IMR-90 (cell line): Measurements from ENCODE around the gene PLEKHA8. TPM values are rescaled to one million over a fixed set of nuclear protein-coding genes. Genes with fewer than 3 reads are reported as not detected.

Experiments
- ATAC-seq: fragments of 200-7000 bp; cut with Tn5 transposase; 2 replicates; pipeline ENCODE4 v1.9.1; 2020; ENCODE audit warnings: low read depth, mild to moderate bottlenecking, moderate library complexity
- BruUV-seq: library from RNA; stranded (reverse); fragments of 400-500 nt; replicated peaks from 2 replicates; lab custom pipeline; 2021; lab: Mats Ljungman, UMichigan
- CTCF ChIA-PET: fragments of 300-600 bp; formaldehyde crosslinking; extraction: SDS; loops from one replicate; lab custom pipeline; 2021; ENCODE audit warnings: antibody characterized with exemption; lab: Yijun Ruan, JAX
- POLR2A ChIA-PET: fragments of 300-600 bp; sonication (Branson Sonifier 250); formaldehyde crosslinking; loops from one replicate; lab custom pipeline; 2022; ENCODE audit warnings: antibody characterized with exemption; ENCODE audit not compliant: unreplicated experiment; lab: Charles Lee
- DNase-seq: peaks from one replicate; pipeline ENCODE4 v3.0.0; 2013
- H2AFZ ChIP-seq: replicated peaks from 2 replicates; pipeline ENCODE3; 2013; ENCODE audit warnings: low read length, mild to moderate bottlenecking; ENCODE audit not compliant: poor library complexity
- H2AK5ac ChIP-seq: 2 replicates; pipeline ENCODE4 v1.6.1; 2013; ENCODE audit warnings: low read depth, low read length, inconsistent platforms
- H2AK9ac ChIP-seq: replicated peaks from 2 replicates; pipeline ENCODE3; 2013; ENCODE audit warnings: mild to moderate bottlenecking, low read depth, low read length, moderate library complexity; ENCODE audit not compliant: poor library complexity
- H2BK120ac ChIP-seq: 2 replicates; pipeline ENCODE4 v1.6.1; 2013; ENCODE audit warnings: low read depth, low read length, inconsistent platforms
- H2BK15ac ChIP-seq: 3 replicates; pipeline ENCODE4 v1.6.1; 2013; ENCODE audit warnings: low read depth, low read length, inconsistent platforms
- H2BK20ac ChIP-seq: 2 replicates; pipeline ENCODE4 v1.6.1; 2013; ENCODE audit warnings: low read depth, mild to moderate bottlenecking, inconsistent platforms, low read length, moderate library complexity
- H2BK5ac ChIP-seq: 2 replicates; pipeline ENCODE4 v1.6.1; 2013; ENCODE audit warnings: mild to moderate bottlenecking, low read depth, low read length, inconsistent platforms; ENCODE audit not compliant: poor library complexity, severe bottlenecking
- H3K14ac ChIP-seq: replicated peaks from 2 replicates; pipeline ENCODE4 v1.6.1; 2013; ENCODE audit warnings: low read depth, low read length, inconsistent platforms
- H3K18ac ChIP-seq: 2 replicates; pipeline ENCODE4 v1.6.1; 2013; ENCODE audit warnings: low read depth, low read length, control low read depth
- H3K23ac ChIP-seq: 2 replicates; pipeline ENCODE4 v1.6.1; 2013; ENCODE audit warnings: low read depth, low read length, inconsistent platforms
- H3K27ac ChIP-seq: 2 replicates; pipeline ENCODE4 v1.5.1; 2013; ENCODE audit warnings: mild to moderate bottlenecking, control low read depth, low read length; ENCODE audit not compliant: insufficient read depth
- H3K27me3 ChIP-seq: 2 replicates; pipeline ENCODE4 v1.6.1; 2013; ENCODE audit warnings: low read length; ENCODE audit not compliant: control insufficient read depth, insufficient read depth
- H3K36me3 ChIP-seq: 2 replicates; pipeline ENCODE4 v1.6.1; 2013; ENCODE audit warnings: low read length, mixed read lengths; ENCODE audit not compliant: control insufficient read depth, insufficient read depth
- H3K4ac ChIP-seq: 2 replicates; pipeline ENCODE4 v1.6.1; 2013; ENCODE audit warnings: low read depth, low read length, inconsistent platforms
- H3K4me1 ChIP-seq: 2 replicates; pipeline ENCODE4 v1.6.1; 2013; ENCODE audit warnings: low read length, mixed read lengths; ENCODE audit not compliant: control insufficient read depth, insufficient read depth
- H3K4me2 ChIP-seq: 2 replicates; pipeline ENCODE4 v1.6.1; 2013; ENCODE audit warnings: low read depth, mild to moderate bottlenecking, control low read depth, low read length, moderate library complexity
- H3K4me3 ChIP-seq: 2 replicates; pipeline ENCODE4 v1.5.1; 2013; ENCODE audit warnings: low read depth, mild to moderate bottlenecking, control low read depth, low read length, moderate library complexity; ENCODE audit not compliant: insufficient read depth
- H3K56ac ChIP-seq: 2 replicates; pipeline ENCODE4 v1.6.1; 2013; ENCODE audit warnings: low read length, inconsistent platforms; ENCODE audit not compliant: insufficient read depth; ENCODE audit errors: extremely low read depth
- H3K79me1 ChIP-seq, 2 experiments: 2 replicates each; pipeline ENCODE4 v1.6.1; 2013; ENCODE audit warnings: low read length in 2 of 2, inconsistent platforms in 1 of 2, low read depth in 1 of 2
- H3K9ac ChIP-seq: 2 replicates; pipeline ENCODE4 v1.6.1; 2013; ENCODE audit warnings: low read depth, low read length, control low read depth
- H3K9me1 ChIP-seq: 2 replicates; pipeline ENCODE4 v1.6.1; 2013; ENCODE audit warnings: low read length, inconsistent platforms; ENCODE audit not compliant: insufficient read depth
- H3K9me3 ChIP-seq: 2 replicates; pipeline ENCODE4 v1.6.1; 2013; ENCODE audit warnings: low read length; ENCODE audit not compliant: control insufficient read depth, insufficient read depth
- H4K20me1 ChIP-seq: 2 replicates; pipeline ENCODE4 v1.6.1; 2013; ENCODE audit warnings: low read length, inconsistent platforms; ENCODE audit not compliant: insufficient read depth
- H4K5ac ChIP-seq: 2 replicates; pipeline ENCODE4 v1.6.1; 2013; ENCODE audit warnings: mild to moderate bottlenecking, low read depth, low read length, control low read depth
- H4K8ac ChIP-seq, 2 experiments: 2 replicates each; pipeline ENCODE4 v1.6.1; 2013; ENCODE audit warnings: low read depth in 2 of 2, low read length in 2 of 2, control low read depth in 1 of 2, inconsistent platforms in 1 of 2
- H4K91ac ChIP-seq: 2 replicates; pipeline ENCODE4 v1.6.1; 2013; ENCODE audit warnings: low read depth, low read length, inconsistent platforms; ENCODE audit not compliant: insufficient read depth
- BHLHE40 ChIP-seq: fragments of 150-350 bp; IDR thresholded peaks from 2 replicates; pipeline ENCODE4 v1.6.1; 2016; ENCODE audit warnings: mild to moderate bottlenecking, low read depth, low read length
- CEBPB ChIP-seq: IDR thresholded peaks from 2 replicates; pipeline ENCODE4 v1.6.1; 2012; ENCODE audit warnings: low read depth, low read length, improper control_type of control experiment
- CHD1 ChIP-seq: IDR thresholded peaks from 2 replicates; pipeline ENCODE4 v1.6.1; 2012; ENCODE audit warnings: low read depth, low read length, improper control_type of control experiment
- CTCF ChIP-seq: conservative IDR thresholded peaks from 2 replicates; pipeline ENCODE4 v1.5.1; 2012; ENCODE audit warnings: mild to moderate bottlenecking, low read depth, low read length, improper control_type of control experiment
- ELK1 ChIP-seq: fragments of 150-350 bp; IDR thresholded peaks from 2 replicates; pipeline ENCODE4 v1.6.1; 2016; ENCODE audit warnings: low read depth, mild to moderate bottlenecking, low read length, moderate library complexity, borderline replicate concordance
- FOS ChIP-seq: fragments of 150-350 bp; IDR thresholded peaks from 2 replicates; pipeline ENCODE4 v1.6.1; 2016; ENCODE audit warnings: low read depth, low read length
- MAFK ChIP-seq: IDR thresholded peaks from 2 replicates; pipeline ENCODE4 v1.6.1; 2012; ENCODE audit warnings: low read depth, low read length, improper control_type of control experiment
- MAZ ChIP-seq: IDR thresholded peaks from 2 replicates; pipeline ENCODE4 v1.6.1; 2012; ENCODE audit warnings: low read depth, mild to moderate bottlenecking, low read length, improper control_type of control experiment, moderate library complexity, borderline replicate concordance
- MXI1 ChIP-seq: IDR thresholded peaks from 2 replicates; pipeline ENCODE4 v1.6.1; 2012; ENCODE audit warnings: low read depth, mild to moderate bottlenecking, low read length, moderate library complexity, borderline replicate concordance
- NFE2L2 ChIP-seq: fragments of 150-350 bp; IDR thresholded peaks from 2 replicates; pipeline ENCODE4 v1.6.1; 2016; ENCODE audit warnings: low read depth, mild to moderate bottlenecking, low read length
- POLR2A ChIP-seq: IDR thresholded peaks from 2 replicates; pipeline ENCODE4 v1.6.1; 2012; ENCODE audit warnings: mild to moderate bottlenecking, low read depth, low read length
- RAD21 ChIP-seq: IDR thresholded peaks from 2 replicates; pipeline ENCODE4 v1.6.1; 2012; ENCODE audit warnings: low read length, improper control_type of control experiment
- RCOR1 ChIP-seq: IDR thresholded peaks from 2 replicates; pipeline ENCODE4 v1.6.1; 2012; ENCODE audit warnings: mild to moderate bottlenecking, low read length, improper control_type of control experiment; ENCODE audit not compliant: insufficient replicate concordance
- RFX5 ChIP-seq: IDR thresholded peaks from 2 replicates; pipeline ENCODE4 v1.8.0; 2012; ENCODE audit warnings: low read depth, mild to moderate bottlenecking, low read length, moderate library complexity
- SMC3 ChIP-seq: fragments of 150-350 bp; IDR thresholded peaks from 2 replicates; pipeline ENCODE4 v1.6.1; 2016; ENCODE audit warnings: low read depth, mild to moderate bottlenecking, antibody characterized with exemption, low read length, moderate library complexity
- WGBS, 2 experiments: methylation state at CpG; one replicate each; pipeline versions ENCODE4 v1.1.5 to v1.1.7; 2013; ENCODE audit warnings: missing lambda C conversion rate in 2 of 2; ENCODE audit not compliant: insufficient read length in 1 of 2; ENCODE audit errors: extremely low coverage in 2 of 2; 5-methylcytosine and 5-hydroxymethylcytosine counted together
- dilution Hi-C: fragments of 300-500 bp; cut with HindIII; formaldehyde crosslinking; loops from one replicate; pipeline ENCODE4 v1.14.3; 2018; ENCODE audit warnings: low sequenced_read_pairs; ENCODE audit not compliant: unreplicated experiment
- in situ Hi-C: fragments of 300-500 bp; cut with MboI; formaldehyde crosslinking; loops from 3 replicates; pipeline ENCODE4 v1.14.3; 2019; ENCODE audit warnings: low sequenced_read_pairs, inconsistent platforms, mixed read lengths
- intact Hi-C: fragments of 100-400 bp; cut with micrococcal nuclease; formaldehyde crosslinking; loops from 2 replicates; pipeline ENCODE4 v1.10.0; 2022
- polyA plus RNA-seq, 3 experiments: library from polyadenylated mRNA; depleted of rRNA; stranded (reverse); fragments of >200 nt; gene quantifications; 2 replicates each; pipeline ENCODE4 v1.2.3, GENCODE V29; 2012; ENCODE audit warnings: low replicate concordance in 1 of 3
- total RNA-seq: library from RNA; depleted of rRNA; stranded (reverse); fragments of >200 nt; gene quantifications from 2 replicates; pipeline ENCODE4 v1.2.3, GENCODE V29; 2012

PLEKHA8 gene
- total and polyA plus RNA-seq, 2 of the 4 experiments (the other 2 are of a cell fraction), result 3.6 to 9.7 TPM

- no peak overlapping the region for H2AFZ ChIP-seq
- no peak overlapping the region for H2BK15ac ChIP-seq
- in situ Hi-C loops (loop anchor here (5.0 to 10.0 kb wide), 3 partner anchors 106 to 396 kb away; no protein-coding TSS in a partner anchor), intact Hi-C loops (no loop called here), dilution Hi-C loops (no loop called here)
- H4K5ac ChIP-seq, result no peak overlapping the region
- no peak overlapping the region for H3K18ac ChIP-seq
- no peak overlapping the region for H2AK9ac ChIP-seq
- no peaks in the 10 kb centered on the region for H3K36me3 ChIP-seq
- no peak overlapping the region for H2BK5ac ChIP-seq
- no peak overlapping the region for H3K56ac ChIP-seq
- H4K8ac ChIP-seq, result no peak overlapping the region
- DNase-seq (peak; percentile 89), ATAC-seq (peak; percentile 53)
- H3K27ac ChIP-seq, result no peak overlapping the region
- no peak overlapping the region for H2BK120ac ChIP-seq
- no peak overlapping the region for H3K23ac ChIP-seq
- H3K9ac ChIP-seq, result no peak overlapping the region
- 57% methylated on average over 7 of the region's 16 CpGs; no CpG with 5 or more reads in 1 of the 2 experiments for WGBS, 2 experiments
- 0 out of 2 replicates have a peak, but pooled peaks cover 3% of the 10 kb centered on the region for H4K20me1 ChIP-seq
- no peaks in the 10 kb centered on the region for H3K79me1 ChIP-seq
- BruUV-seq, result no TSS peak
- H4K91ac ChIP-seq, result no peak overlapping the region
- 0 out of 2 replicates have a peak overlapping the region, but pooled peaks have one; percentile 17 for H3K4ac ChIP-seq
- H3K9me1 ChIP-seq, result peaks cover 9% of the 10 kb centered on the region; the same call in 1 of the 2 replicates
- H3K4me2 ChIP-seq, result peak overlapping the region; percentile 32; the same call in 1 of the 2 replicates
- CTCF ChIA-PET, result interaction anchor here (0.6 kb wide), 1 partner anchor 154 kb away, joined by 10 read pairs; no protein-coding TSS in a partner anchor
- peaks cover 17% of the 10 kb centered on the region for H3K4me1 ChIP-seq
- no peak overlapping the region for H3K14ac ChIP-seq
- H3K9me3 ChIP-seq, result no peaks in the 10 kb centered on the region
- H2AK5ac ChIP-seq, result no peak overlapping the region
- no peak overlapping the region for H3K4me3 ChIP-seq
- POLR2A ChIA-PET, result no interaction called here
- H2BK20ac ChIP-seq, result no peak overlapping the region
- H3K27me3 ChIP-seq, result no peaks in the 10 kb centered on the region
- no peak for TF ChIP-seq CHD1
- TF ChIP-seq RAD21, result no peak
- no peak for TF ChIP-seq MAZ
- TF ChIP-seq MXI1, result no peak
- no peak for TF ChIP-seq RFX5
- no peak for TF ChIP-seq RCOR1
- peak; percentile 90 for TF ChIP-seq FOS
- TF ChIP-seq POLR2A, result no peak
- TF ChIP-seq SMC3, result no peak
- peak; percentile 92 for TF ChIP-seq CEBPB
- peak; percentile 42; the same call in 1 of the 2 replicates for TF ChIP-seq NFE2L2
- TF ChIP-seq MAFK, result no peak
- no peak for TF ChIP-seq BHLHE40
- TF ChIP-seq CTCF, result no peak
- TF ChIP-seq ELK1, result no peak
Observed at GRCh38 chr7:30168835-30169573, 140.8 kb downstream of the PLEKHA8 start.
